NCI-H2081 treated with DMSO at 0.1 percent for 48 hours (cell line): ENCODE results near the gene ERCC3.
"Not testable (repeated sequence)": the region's sequence is repeated elsewhere in the genome, so short reads cannot be mapped to it uniquely, and the experiment has no call there.

Source experiments
- DNase-seq: peaks from one replicate; lab custom pipeline; 2025; lab: John Stamatoyannopoulos, UW

ERCC3 gene

DNA sequence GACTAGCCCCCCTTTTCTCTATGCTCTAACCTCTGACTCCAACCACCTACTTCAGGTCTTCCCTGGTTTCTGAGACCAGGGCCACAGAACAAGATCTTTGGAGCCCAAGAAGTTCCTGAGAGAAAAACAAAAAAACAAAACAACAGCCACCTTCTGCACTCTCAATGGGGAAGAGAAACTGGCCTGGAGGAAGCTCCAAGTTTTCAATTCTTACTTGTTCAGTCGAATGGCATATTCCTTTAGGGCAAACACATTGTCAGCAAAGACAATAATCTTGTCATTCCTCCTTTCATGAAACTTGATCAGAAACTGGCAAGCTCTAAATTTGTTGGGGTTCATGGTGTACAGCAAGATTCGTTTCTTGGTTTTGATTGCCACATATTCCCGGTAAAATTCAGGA, 15.0 kb downstream of the ERCC3 start:
- DNase-seq = no peak

DNA sequence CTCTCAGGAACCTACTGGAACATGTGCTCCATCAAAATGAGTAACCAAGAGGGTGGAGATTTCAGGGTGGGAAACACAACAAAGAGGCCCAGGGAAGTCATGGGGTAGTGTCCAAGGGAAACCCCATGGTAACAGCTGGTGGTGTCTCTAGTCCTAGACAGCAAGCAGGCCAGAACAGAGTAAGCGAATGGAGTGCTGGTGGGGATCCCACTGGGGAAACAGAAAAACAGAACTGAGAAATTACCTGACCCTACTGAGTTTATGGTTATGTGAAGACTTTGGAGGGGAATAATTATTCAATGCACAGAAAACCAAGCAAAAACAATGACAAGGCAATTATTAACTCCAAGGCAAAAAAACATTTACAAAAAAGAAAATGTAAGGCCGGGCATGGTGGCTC, 16.9 kb downstream of the ERCC3 start:
- DNase-seq = no peak

GRCh38 chr2:127275789-127276188, 18.2 kb downstream of the ERCC3 start:
- DNase-seq = no peak

DNA sequence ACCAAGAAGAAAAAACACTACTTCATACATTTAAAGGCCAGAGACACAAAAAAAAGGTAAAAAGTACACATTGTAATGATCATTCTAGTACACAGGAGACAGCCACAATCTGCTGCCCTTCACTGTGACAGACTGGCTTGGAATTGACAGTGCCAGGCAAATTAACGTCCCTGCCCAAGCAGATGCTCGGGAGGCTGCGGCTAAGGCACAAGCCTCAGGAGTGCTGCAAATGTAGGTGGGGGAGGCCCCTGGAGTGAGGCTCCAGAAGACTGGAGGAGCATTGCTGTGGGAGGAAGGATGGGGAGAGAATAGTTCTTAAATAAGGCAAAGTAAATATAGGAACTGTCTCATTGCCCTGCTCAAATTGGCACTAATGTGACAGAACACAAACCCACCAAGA, 18.6 kb downstream of the ERCC3 start:
- no peak for DNase-seq

GRCh38 chr2:127270663-127271062, 23.3 kb downstream of the ERCC3 start:
- no peak for DNase-seq

- no peak for DNase-seq
Observed at GRCh38 chr2:127261804-127262406, 32.0 kb downstream of the ERCC3 start.

- DNase-seq = no peak
Observed at GRCh38 chr2:127259355-127259754, 34.6 kb downstream of the ERCC3 start.

GRCh38 chr2:127256866-127257265, 37.1 kb downstream of the ERCC3 start:
- DNase-seq = no peak

- no peak for DNase-seq
Observed at GRCh38 chr2:127256381-127256780, 37.6 kb downstream of the ERCC3 start.

DNA sequence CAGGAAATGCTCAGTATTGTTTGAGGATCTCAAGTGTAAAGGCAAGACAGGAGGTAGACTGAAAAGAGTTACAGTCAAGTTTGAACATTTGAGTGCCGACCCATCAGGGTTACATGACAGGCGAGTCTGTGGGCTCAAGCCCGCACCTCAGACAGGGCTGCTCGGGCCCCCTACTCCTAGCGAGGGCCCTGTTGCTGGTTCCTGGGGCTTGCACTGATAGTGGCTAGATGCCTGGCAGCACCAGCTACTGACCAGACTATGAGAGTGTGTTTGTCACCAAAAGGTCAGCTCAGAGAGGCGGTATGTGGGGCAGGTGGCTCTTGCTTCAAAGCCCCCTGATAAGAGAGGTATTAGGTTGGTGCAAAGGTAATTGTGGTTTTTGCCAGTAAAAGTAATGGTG, 38.2 kb downstream of the ERCC3 start:
- DNase-seq = no peak

- no peak for DNase-seq
Observed at GRCh38 chr2:127255146-127255545, 38.8 kb downstream of the ERCC3 start.

DNA sequence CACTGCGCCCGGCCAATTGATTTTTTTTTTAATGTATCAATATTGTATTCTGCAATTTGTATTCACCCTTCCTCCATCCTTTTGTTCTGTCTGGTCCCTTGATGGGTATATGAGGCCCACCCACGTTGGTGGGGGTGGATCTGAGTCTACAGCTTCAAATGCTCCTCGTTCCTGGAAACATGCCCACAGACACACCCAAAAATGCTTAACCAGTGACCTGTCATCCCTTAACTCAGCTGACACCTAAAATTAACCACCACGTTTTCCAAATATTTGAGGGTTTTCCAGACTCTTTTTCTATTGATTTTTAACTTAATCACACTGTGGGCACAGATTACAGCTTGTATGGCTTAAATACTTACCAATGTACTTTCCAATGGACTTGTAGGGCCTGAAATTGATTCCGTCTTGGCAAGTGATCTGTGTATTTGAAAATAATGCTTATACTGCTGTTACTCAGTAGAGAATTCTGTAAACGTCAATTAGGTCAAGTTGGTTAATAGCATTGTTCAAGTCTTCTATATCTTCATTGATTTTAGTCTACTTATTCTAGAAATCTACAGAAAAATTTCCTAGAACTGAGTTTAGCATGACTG, 39.5 kb downstream of the ERCC3 start:
- no peak for DNase-seq

DNA sequence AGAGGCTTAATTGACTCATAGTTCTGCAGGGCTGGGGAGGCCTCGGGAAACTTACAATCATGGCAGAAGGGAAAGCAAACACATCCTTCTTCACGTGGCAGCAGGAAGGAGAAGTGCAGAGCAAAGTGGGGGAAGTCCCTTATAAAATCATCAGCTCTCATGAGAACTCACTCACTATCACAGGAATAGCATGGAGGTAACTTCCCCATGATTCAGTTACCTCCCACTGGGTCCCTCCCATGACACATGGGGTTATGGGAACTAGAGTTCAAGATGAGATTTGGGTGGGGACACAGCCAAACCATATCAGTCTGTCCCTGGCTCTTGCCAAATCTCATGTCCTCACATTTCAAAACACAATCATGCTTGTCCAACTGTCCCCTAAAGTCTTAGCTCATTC, 52.8 kb downstream of the ERCC3 start:
- not testable (repeated sequence) for DNase-seq

DNA sequence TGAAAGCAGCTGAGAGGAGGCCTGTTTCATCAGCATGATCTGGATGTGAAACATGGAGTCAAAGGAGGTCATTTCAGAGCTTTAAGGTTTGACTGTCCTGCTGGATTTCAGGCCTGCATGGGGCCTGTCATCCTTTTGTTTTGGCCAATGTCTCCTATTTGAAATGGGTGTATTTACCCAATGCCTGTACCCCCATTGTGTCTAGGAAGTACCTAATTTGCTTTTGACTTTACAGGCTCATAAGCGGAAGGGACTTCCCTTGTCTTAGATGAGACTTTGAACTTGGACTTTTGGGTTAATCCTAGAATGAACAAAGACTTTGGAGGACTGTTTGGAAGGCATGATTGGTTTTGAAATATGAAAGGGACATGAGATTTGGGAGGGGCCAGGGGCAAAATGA, 54.5 kb downstream of the ERCC3 start:
- DNase-seq = no peak

DNA sequence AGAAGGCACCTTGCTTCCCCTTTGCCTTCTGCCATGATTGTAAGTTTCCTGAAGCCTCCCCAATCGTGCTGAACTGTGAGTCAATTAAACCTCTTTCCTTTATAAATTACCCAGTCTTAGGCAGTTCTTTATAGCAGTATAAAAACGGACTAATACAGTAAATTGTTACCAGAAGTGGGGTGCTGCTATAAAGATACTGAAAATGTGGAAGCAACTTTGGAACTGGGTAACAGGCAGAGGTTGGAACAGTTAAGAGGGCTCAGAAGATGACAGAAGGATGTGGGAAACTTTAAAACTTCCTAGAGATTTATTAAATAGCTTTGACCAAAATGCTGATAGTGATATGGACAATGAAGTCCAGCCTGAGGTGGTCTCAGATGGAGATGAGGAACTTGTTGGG, 56.2 kb downstream of the ERCC3 start:
- not testable (repeated sequence) for DNase-seq

DNA sequence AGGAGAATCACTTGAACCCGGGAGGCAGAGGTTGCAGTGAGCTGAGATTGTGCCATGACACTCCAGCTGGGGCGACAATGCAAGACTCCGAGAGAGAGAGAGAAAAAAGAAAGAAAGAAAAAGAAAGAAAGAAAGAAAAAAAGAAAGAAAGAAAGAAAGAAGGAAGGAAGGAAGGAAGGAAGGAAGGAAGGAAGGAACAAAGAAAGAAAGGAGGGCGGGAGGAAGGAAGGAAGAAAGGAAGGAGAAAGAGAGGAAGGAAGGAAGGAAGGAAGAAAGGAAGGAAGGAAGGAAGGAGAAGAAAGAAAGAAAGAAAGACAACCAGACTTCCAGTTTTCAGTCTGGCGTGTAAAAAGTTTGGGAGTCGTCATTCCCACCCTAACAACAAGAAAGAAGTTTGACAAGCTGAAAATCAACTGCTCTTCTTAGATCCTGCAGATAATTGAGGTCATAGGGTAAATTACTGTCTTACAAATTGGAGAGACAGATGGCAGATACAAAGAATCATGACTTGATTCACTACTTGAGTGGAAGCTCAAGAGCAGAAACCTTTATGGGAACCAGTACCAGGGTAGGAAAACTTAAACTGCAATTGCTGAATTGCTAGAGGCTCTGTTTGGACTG, 58.8 kb downstream of the ERCC3 start:
- no peak for DNase-seq

DNA sequence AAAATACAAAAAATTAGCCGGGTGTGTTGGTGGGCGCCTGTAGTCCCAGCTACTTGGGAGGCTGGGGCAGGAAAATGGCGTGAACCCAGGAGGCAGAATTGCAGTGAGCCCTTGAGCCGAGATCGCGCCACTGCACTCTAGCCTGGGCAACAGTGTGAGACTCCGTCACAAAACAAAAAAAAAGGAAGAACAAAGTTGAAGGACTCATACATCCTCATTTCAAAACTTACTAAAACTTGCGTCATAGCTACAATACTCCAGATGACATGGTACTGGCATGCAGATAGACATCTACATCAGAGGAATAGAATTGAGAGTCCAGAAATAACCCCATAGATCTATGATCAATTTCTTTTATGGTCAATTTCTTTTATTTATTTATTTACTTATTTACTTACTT, 60.2 kb downstream of the ERCC3 start:
- DNase-seq = no peak

DNA sequence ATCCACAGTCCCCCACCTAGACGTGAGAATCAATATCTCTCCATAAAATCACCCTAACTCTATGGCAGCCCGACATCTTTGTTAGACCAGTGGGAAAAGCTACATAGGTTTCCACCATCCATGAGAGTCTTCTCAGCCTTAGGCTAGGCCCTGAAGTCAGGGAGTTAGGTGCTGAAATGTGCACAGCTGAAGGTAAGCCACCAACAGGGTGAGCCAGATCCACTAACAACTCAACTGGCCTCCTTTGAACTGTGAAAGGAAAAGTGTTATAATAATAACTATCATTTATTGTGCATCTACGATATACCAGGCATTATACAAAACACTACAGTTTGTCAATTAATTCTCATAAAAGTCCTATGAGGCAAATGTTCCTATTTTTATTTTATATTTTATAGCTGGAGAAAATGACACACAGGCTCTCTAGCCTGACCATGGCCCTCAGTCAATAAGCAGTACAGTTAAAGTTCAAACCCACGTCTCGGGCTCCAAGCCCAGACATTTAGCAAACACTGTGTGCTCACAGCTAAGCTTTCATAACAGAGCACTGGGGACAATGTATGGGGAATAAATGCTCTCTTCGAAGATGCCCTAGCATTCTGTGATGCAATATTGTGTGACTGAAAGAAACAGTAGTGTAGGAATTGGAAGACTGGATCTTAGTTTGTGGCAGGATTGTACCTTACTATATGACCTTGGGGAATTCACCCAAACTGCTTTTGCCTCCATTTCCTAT, 62.6 kb downstream of the ERCC3 start:
- DNase-seq = no peak

GRCh38 chr2:127229555-127229954, 64.4 kb downstream of the ERCC3 start:
- no peak for DNase-seq

DNA sequence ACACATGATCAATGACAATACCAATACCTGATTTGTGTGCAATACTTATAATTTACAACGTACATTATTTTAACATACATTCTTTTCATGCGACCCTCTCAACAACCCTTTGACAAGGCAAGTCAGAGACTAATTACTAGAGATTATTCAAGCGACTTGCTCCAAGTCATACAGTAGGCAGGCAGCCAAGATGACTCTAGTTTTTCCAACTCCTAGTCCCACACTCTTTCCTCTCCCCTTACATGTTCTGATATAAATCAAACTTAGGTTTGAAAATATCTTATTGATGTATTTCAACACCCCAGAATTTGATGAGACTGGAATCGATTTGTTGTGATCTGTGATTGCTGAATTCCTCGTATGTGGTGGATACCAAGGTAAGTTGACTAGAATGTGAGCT, 65.8 kb downstream of the ERCC3 start:
- no peak for DNase-seq

GRCh38 chr2:127227264-127227660, 66.7 kb downstream of the ERCC3 start:
- DNase-seq = not testable (repeated sequence)

DNA sequence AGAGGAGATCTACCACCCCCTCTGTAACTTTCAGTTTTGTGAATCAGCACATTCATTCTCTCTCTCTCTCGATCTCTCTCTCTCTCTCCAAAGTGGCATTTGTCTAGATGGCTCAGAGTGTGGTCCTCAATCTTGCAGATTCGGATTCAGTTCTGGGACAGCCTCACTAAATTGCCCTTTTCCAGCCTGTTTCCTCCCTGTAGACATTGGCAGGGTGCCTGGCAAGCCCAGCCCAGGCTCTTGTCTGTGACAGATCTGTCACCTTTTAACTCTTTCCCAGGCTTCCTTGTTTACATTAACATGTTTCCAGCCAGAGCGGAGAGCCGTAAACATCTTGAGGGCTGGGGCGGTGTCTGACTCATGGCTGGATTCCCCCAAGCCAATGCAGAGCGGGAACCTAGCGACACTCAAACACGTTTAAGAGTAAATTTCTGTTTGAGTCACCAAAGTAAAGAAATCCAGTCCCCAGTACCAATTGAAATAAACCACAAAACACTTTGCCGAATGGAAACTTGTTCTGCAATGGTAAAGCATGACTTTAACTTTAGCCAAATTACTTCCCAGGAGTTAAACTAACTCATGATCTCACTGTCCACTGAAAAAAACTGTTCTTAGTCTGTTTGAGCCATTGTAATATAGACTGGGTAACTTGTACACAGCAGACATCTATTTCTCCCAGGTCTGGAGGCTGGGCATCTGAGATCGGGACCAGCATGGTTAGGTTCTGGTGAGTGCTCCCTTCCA, 67.3 kb downstream of the ERCC3 start:
- no peak for DNase-seq
